Effector memory CD4-positive, alpha-beta T cell (primary cell): ENCODE measurements around the gene GCLM.
A peak's percentile ranks its signal among the peaks of the same experiment; 100 is the strongest.
"Not testable (repeated sequence)": the region's sequence is repeated elsewhere in the genome, so short reads cannot be mapped to it uniquely, and the experiment has no call there.

Experiments used
- DNase-seq, 3 donors: peaks; one replicate each; pipeline ENCODE4 v3.0.0-alpha.2; 2020
- H3K27ac ChIP-seq: 2 replicates; pipeline ENCODE4 v1.7.0; 2013; ENCODE audit warnings: mild to moderate bottlenecking, low read length, moderate library complexity; ENCODE audit not compliant: insufficient read depth, poor library complexity, severe bottlenecking
- H3K27me3 ChIP-seq: replicated peaks from 2 replicates; pipeline ENCODE4 v1.7.0; 2013; ENCODE audit warnings: mild to moderate bottlenecking, low read length; ENCODE audit not compliant: insufficient read depth, control insufficient read depth, poor library complexity, severe bottlenecking
- H3K36me3 ChIP-seq: 2 replicates; pipeline ENCODE4 v1.7.0; 2013; ENCODE audit warnings: mild to moderate bottlenecking, low read length, moderate library complexity; ENCODE audit not compliant: control insufficient read depth, insufficient read depth
- H3K4me1 ChIP-seq: 2 replicates; pipeline ENCODE4 v1.7.0; 2013; ENCODE audit warnings: low read length, mild to moderate bottlenecking; ENCODE audit not compliant: control insufficient read depth, insufficient read depth, poor library complexity, severe bottlenecking
- H3K4me3 ChIP-seq: 2 replicates; pipeline ENCODE4 v1.7.0; 2013; ENCODE audit warnings: low read length, low read depth, mild to moderate bottlenecking; ENCODE audit not compliant: insufficient read depth, poor library complexity, severe bottlenecking
- H3K9me3 ChIP-seq: 2 replicates; pipeline ENCODE4 v1.7.0; 2013; ENCODE audit warnings: mild to moderate bottlenecking, low read length, moderate library complexity; ENCODE audit not compliant: control insufficient read depth

GCLM gene

GRCh38 chr1:93869653-93870052 lies 39.6 kb downstream of the GCLM start:
- Histone ChIP-seq H3K27me3 (no peaks in the 10 kb centered on the region), H3K4me3 (no peak overlapping the region), H3K9me3 (no peaks in the 10 kb centered on the region), H3K4me1 (no peaks in the 10 kb centered on the region), H3K36me3 (peaks cover 56% of the 10 kb centered on the region), H3K27ac (no peak overlapping the region)
- DNase-seq: no peak

- not testable (repeated sequence) for H3K4me3 ChIP-seq, H3K27ac ChIP-seq, H3K9me3 ChIP-seq, H3K4me1 ChIP-seq, DNase-seq, H3K27me3 ChIP-seq
- H3K36me3 ChIP-seq: peaks cover 48% of the 10 kb centered on the region
These were observed 40.7 kb downstream of the GCLM start for GRCh38 chr1:93868492-93868891.

- peaks cover 16% of the 10 kb centered on the region for H3K36me3 ChIP-seq
- no peaks in the 10 kb centered on the region for H3K9me3 ChIP-seq
- H3K4me1 ChIP-seq: no peaks in the 10 kb centered on the region
- no peak for DNase-seq
- H3K27me3 ChIP-seq: no peaks in the 10 kb centered on the region
- no peak overlapping the region for H3K4me3 ChIP-seq
- H3K27ac ChIP-seq: no peak overlapping the region
These were observed 44.0 kb downstream of the GCLM start for GRCh38 chr1:93865253-93865652.

GRCh38 chr1:93864175-93864574 lies 45.1 kb downstream of the GCLM start:
- no peaks in the 10 kb centered on the region for H3K4me1 ChIP-seq
- H3K27ac ChIP-seq: no peak overlapping the region
- no peaks in the 10 kb centered on the region for H3K9me3 ChIP-seq
- peaks cover 5% of the 10 kb centered on the region for H3K36me3 ChIP-seq
- no peak for DNase-seq
- H3K27me3 ChIP-seq: no peaks in the 10 kb centered on the region
- no peak overlapping the region for H3K4me3 ChIP-seq

- not testable (repeated sequence) for H3K27ac ChIP-seq, H3K36me3 ChIP-seq, H3K27me3 ChIP-seq, H3K4me3 ChIP-seq, H3K9me3 ChIP-seq, DNase-seq, H3K4me1 ChIP-seq
These were observed 51.6 kb downstream of the GCLM start for GRCh38 chr1:93857653-93858052.

GRCh38 chr1:93855983-93856382 lies 53.2 kb downstream of the GCLM start:
- not testable (repeated sequence) for H3K4me3 ChIP-seq, H3K27ac ChIP-seq, H3K9me3 ChIP-seq, H3K36me3 ChIP-seq, DNase-seq, H3K27me3 ChIP-seq, H3K4me1 ChIP-seq

- Histone ChIP-seq H3K9me3 (no peaks in the 10 kb centered on the region), H3K36me3 (no peaks in the 10 kb centered on the region), H3K4me1 (no peaks in the 10 kb centered on the region), H3K4me3 (no peak overlapping the region), H3K27me3 (no peaks in the 10 kb centered on the region), H3K27ac (no peak overlapping the region)
- DNase-seq: no peak
These were observed 55.3 kb downstream of the GCLM start for GRCh38 chr1:93853940-93854339.

- Histone ChIP-seq H3K36me3 (no peaks in the 10 kb centered on the region), H3K4me3 (no peak overlapping the region), H3K9me3 (no peaks in the 10 kb centered on the region)
These were observed 57.4 kb downstream of the GCLM start for GRCh38 chr1:93851878-93852277.

GRCh38 chr1:93851327-93851712 lies 57.9 kb downstream of the GCLM start:
- Histone ChIP-seq H3K36me3 (no peaks in the 10 kb centered on the region), H3K9me3 (no peaks in the 10 kb centered on the region), H3K4me3 (no peak overlapping the region), H3K4me1 (no peaks in the 10 kb centered on the region), H3K27me3 (no peaks in the 10 kb centered on the region), H3K27ac (no peak overlapping the region)
- DNase-seq: no peak

More at GRCh38 chr1:93851878-93852277, 57.4 kb downstream of the GCLM start:
- Histone ChIP-seq H3K4me1 (no peaks in the 10 kb centered on the region), H3K27ac (no peak overlapping the region), H3K27me3 (no peaks in the 10 kb centered on the region)
- DNase-seq: no peak

- not testable (repeated sequence) for H3K36me3 ChIP-seq, H3K9me3 ChIP-seq, H3K27ac ChIP-seq, H3K27me3 ChIP-seq, H3K4me1 ChIP-seq, H3K4me3 ChIP-seq
- DNase-seq: peak; percentile 23 to 39 (median 29)
These were observed 58.4 kb downstream of the GCLM start for GRCh38 chr1:93850687-93851326.
